ENCODE results near the gene DOCK1. TPM values are rescaled to one million over a fixed set of nuclear protein-coding genes. Genes with fewer than 3 reads are reported as not detected.

Gene DOCK1
- 82.2 and 83.5 TPM in 2 replicates for total RNA-seq (2022)
- percentile 77 among the genes with signal in this experiment for Bru-seq, nascent RNA
- percentile 78 among the genes with signal in this experiment for BruChase-seq, experiment 1, labeled RNA remaining after a 2-hour chase
- percentile 83 among the genes with signal in this experiment for BruChase-seq, experiment 2, labeled RNA remaining after a 6-hour chase
- long read RNA-seq, full-length matches to known transcripts, result 9 of 41 reads
- long read RNA-seq, partial matches to known transcripts, result 13 of 41 reads
- long read RNA-seq, other reads (novel, unspliced or antisense), result 19 of 41 reads

DNA sequence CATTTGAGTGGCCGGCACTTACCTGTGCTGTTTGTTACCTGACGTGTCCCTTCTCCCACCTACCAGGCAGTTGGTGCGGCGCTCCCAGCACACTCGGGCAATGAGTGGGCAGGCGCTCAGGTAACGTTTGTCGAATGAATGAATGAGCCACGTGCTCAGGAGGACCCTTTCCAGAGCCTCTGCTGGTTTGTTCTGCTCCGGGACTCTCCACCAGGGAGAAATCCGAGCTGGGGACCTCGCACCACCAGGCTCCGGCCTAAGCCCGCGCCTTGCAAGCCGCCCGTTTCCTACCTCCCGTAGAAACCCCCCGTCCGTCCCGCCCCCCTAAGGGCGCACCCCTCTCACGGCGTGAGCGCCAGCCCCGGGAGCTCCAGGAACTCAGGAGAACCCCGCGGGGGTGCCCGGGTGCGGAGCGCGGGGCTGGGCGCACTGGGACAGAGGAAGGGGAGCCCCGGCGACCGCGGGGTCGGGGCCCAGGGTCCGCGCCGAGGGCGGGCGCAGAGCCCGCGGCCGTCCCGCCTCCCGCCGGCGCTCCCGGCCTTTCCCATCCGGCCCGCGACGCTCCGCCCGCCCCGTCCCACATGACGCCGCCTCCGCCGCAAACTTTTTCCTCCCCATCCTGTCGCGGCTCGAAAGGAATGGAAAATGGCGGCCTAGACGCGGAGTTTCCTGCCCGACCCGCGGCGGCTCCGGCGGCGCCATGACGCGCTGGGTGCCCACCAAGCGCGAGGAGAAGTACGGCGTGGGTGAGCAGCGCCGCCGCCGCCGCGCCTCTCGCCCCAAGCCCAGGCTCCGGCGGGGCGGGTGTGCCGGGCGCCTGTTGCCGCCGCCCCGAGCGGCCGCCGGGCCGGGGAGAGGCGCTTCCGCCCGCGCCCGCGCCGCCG lies at the start of gene DOCK1:
Gene DOCK1 (plus strand): TSS at position 611 of the 884 bp plus-strand sequence. CDS start 90 bp downstream, at position 701.
- Mint-ChIP-seq H3K36me3 (ENCODE audit: insufficient read depth, unreplicated experiment) (peaks cover 30% of the 10 kb centered on the region), H3K27ac (ENCODE audit: unreplicated experiment) (peak within 1 kb of the TSS; percentile 99), H3K9me3 (ENCODE audit: unreplicated experiment) (no peaks in the 10 kb centered on the region), H3K27me3 (ENCODE audit: insufficient read depth, unreplicated experiment) (no peaks in the 10 kb centered on the region), H3K4me1 (ENCODE audit: low read depth, unreplicated experiment) (peaks cover 30% of the 10 kb centered on the region), H3K4me3 (ENCODE audit: unreplicated experiment) (peak within 1 kb of the TSS; percentile 77)
- Histone ChIP-seq H3K4me3 (ENCODE audit: low read depth, low read length) (peak within 1 kb of the TSS; percentile 77), H3K9me3 (no peaks in the 10 kb centered on the region), H3K4me1 (peaks cover 15% of the 10 kb centered on the region; the same call in 1 of the 2 replicates), H3K27me3 (replicated peaks; ENCODE audit: control insufficient read depth, insufficient read depth, low read length) (no peaks in the 10 kb centered on the region), H3K36me3 (ENCODE audit: control insufficient read depth, insufficient read depth, low read length) (no peaks in the 10 kb centered on the region; the same call in 1 of the 2 replicates)
- intact Hi-C loops (cut with micrococcal nuclease; ENCODE audit: unreplicated experiment), result loop anchor here (10.0 kb wide), 1 partner anchor 120 kb away; no protein-coding TSS in a partner anchor
- ChIA-PET POLR2A (no interaction called here), CTCF (no interaction called here)
- TF ChIP-seq, protein P1, sequence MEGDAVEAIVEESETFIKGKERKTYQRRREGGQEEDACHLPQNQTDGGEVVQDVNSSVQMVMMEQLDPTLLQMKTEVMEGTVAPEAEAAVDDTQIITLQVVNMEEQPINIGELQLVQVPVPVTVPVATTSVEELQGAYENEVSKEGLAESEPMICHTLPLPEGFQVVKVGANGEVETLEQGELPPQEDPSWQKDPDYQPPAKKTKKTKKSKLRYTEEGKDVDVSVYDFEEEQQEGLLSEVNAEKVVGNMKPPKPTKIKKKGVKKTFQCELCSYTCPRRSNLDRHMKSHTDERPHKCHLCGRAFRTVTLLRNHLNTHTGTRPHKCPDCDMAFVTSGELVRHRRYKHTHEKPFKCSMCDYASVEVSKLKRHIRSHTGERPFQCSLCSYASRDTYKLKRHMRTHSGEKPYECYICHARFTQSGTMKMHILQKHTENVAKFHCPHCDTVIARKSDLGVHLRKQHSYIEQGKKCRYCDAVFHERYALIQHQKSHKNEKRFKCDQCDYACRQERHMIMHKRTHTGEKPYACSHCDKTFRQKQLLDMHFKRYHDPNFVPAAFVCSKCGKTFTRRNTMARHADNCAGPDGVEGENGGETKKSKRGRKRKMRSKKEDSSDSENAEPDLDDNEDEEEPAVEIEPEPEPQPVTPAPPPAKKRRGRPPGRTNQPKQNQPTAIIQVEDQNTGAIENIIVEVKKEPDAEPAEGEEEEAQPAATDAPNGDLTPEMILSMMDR (IDR thresholded peaks at IDR 0.05; ENCODE audit: insufficient read depth in 1 of 2, low read depth in 1 of 2, low read length in 1 of 2, severe bottlenecking in 1 of 2, unreplicated experiment in 1 of 2), result no peak
- peak; percentile 74 to 82 for DNase-seq
- no TSS peak for BruUV-seq (replicated peaks)

- no peak for DNase-seq
- Mint-ChIP-seq H3K27ac (ENCODE audit: unreplicated experiment) (no peak overlapping the region), H3K27me3 (ENCODE audit: insufficient read depth, unreplicated experiment) (peaks cover 4% of the 10 kb centered on the region), H3K9me3 (ENCODE audit: unreplicated experiment) (peaks cover 9% of the 10 kb centered on the region), H3K4me1 (ENCODE audit: low read depth, unreplicated experiment) (peaks cover 6% of the 10 kb centered on the region), H3K36me3 (ENCODE audit: insufficient read depth, unreplicated experiment) (no peaks in the 10 kb centered on the region), H3K4me3 (ENCODE audit: unreplicated experiment) (no peak overlapping the region)
- H3K4me1 ChIP-seq, result peaks cover 14% of the 10 kb centered on the region; the same call in 1 of the 2 replicates
- H3K27me3 ChIP-seq (replicated peaks; ENCODE audit: control insufficient read depth, insufficient read depth, low read length), result no peaks in the 10 kb centered on the region
- H3K9me3 ChIP-seq, result no peaks in the 10 kb centered on the region; the same call in 1 of the 2 replicates
- BruUV-seq (replicated peaks), result no TSS peak
- intact Hi-C loops (cut with micrococcal nuclease; ENCODE audit: unreplicated experiment), result no loop called here
- H3K4me3 ChIP-seq (ENCODE audit: low read depth, low read length), result no peak overlapping the region
- ChIA-PET CTCF (interaction anchor here (1.2 to 1.3 kb wide), 2 partner anchors 81 to 112 kb away, joined by 3 to 4 read pairs; no protein-coding TSS in a partner anchor), POLR2A (no interaction called here)
- no peaks in the 10 kb centered on the region for H3K36me3 ChIP-seq (ENCODE audit: control insufficient read depth, insufficient read depth, low read length)
- TF ChIP-seq, protein P1 (IDR thresholded peaks at IDR 0.05; ENCODE audit: insufficient read depth in 1 of 2, low read depth in 1 of 2, low read length in 1 of 2, severe bottlenecking in 1 of 2, unreplicated experiment in 1 of 2), result no peak
Observed at GRCh38 chr10:126857178-126857806, 47.9 kb upstream of the DOCK1 start.
